ENCODE data around the gene TSPAN6.

TSPAN6 gene

DNA sequence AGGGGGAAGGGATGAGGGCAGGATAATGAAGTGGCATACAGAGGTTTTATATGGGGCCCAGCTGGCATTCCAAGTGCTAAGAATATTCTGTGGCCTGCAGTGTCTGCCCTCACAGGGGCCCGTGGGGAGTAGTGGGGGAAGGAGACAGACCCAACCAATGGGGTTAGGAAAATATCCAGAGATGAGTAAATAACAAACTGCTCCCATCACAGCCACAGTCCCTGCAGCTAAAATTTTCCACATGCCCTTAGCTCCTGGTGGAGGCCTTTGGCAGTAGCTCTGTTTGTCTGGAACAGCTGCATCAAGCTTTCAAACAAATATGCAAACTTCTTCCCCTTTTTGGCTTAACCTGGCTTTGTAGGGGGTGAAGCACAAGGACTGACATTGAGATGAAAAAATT lies 10.5 kb upstream of the TSPAN6 start:
- no peak for DNase-seq (ENCODE audit: low read depth)

DNA sequence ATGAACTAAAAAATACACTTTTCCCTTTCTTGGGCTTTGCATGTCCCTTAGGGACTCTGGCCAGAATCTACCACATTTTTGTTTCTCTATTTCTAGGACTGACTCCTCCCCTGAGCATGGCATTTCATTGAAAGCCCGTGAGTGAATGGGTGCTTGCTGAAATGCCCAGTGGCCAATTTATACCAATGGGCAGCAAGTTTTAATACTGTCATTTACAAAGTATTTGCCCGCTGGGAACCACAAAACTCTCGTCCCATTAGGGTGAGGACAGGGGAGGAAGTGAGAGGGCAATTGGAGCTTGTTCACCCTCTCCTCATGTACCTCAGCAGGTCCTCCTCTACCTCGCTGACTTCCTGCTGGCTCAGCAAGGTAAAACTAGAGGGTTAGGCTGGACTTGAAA lies 8.5 kb upstream of the TSPAN6 start:
- no peak for DNase-seq (ENCODE audit: low read depth)

DNA sequence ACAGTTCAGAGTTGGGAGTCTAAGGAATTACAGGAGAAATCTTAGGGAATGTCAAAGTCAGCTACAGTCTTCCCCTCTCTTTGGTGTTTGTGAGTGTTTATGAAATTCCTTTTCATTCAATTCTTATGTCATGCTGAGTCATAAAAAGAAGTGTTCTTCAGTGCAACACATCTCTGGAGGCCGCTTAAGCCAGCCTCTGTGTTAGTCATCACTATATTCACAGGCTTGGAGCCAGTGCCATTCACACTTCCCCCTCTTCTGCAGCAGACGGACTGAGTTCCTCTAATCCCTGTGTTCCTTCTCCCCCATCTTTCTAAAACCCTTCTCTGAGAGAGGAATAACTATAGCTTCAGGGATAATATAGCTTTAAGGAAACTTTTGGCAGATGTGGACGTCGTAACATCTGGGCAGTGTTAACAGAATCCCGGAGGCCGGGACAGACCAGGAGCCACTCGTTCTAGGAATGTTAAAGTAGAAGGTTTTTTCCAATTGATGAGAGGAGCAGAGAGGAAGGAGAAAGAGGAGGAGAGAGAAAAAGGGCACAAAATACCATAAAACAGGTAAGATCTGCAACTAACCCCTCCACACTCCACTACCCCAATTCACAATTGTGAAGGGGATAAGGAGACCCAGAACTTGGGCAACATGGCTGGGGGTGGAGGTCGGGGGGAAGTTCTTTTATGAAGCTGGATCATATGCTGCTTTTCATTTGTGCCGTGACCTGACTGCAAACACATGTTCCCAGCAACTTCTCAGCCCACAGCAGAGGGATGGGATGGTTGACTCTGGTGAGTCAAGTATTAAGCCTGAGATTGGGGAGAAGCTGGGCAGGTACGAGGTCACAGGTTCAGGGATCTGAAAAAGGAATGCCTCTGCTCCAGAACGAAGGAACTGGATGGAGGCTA lies 7.6 kb upstream of the TSPAN6 start, which contains the start of gene SRPX2:
Gene SRPX2 (plus strand): TSS at position 244 of the 905 bp plus-strand sequence. CDS start 2,124 bp downstream, outside the sequence.
- peak; percentile 87 for DNase-seq (ENCODE audit: low read depth)

DNA sequence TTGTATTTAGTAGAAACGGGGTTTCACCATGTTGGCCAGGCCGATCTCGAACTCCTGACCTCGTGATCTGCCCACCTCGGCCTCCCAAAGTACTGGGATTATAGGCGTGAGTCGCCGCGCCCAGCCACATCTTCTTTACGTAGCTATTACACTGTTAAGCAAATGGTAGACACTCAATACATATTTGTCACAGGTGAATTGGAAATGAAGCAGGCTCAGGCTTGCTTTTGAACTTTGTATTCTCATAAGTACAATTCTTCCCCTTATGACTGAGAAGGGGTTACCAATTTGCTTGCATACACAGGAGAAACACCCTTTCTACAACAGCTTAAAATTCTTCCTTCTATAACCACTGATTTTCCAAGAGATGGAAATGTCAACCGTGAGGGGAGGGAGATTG lies 6.6 kb upstream of the TSPAN6 start:
- no peak for DNase-seq (ENCODE audit: low read depth)

DNA sequence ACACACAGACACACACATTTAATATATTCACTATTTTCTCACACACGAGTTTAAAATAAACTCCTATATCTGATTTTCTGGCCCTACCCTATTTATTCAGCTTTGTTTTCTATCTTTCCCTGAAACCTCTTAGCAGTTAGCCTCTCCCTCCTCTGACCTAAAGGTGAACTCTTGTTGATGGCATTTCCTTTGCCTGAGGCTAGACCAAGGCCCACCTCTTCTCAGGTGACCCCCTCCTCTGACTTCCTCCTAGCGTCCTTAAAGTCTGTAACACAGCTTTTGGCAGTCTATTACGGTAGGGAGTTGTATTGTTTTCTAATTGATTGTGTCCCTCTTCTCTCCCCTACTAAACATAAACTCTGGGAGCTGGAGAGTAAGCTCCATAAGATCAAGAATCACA lies 5.7 kb upstream of the TSPAN6 start:
- DNase-seq (ENCODE audit: low read depth) = no peak

DNA sequence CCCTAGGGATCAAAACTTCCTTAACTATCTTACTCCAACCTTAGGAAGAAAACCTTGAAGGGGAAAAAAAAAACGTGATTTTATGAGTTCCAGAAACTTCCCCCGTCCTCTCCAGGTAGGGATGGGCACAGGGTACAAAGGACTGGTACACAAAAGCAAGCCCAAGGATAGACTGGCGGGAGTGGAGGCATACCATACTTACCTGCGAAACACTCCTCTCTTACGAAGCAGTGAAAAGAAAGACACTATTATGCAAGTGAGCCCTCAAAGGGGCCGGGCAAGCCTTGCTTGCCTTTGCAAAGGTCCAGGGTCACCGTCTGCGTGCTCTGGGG lies 651 bp downstream of the TSPAN6 start:
- no peak for DNase-seq (ENCODE audit: low read depth)

DNA sequence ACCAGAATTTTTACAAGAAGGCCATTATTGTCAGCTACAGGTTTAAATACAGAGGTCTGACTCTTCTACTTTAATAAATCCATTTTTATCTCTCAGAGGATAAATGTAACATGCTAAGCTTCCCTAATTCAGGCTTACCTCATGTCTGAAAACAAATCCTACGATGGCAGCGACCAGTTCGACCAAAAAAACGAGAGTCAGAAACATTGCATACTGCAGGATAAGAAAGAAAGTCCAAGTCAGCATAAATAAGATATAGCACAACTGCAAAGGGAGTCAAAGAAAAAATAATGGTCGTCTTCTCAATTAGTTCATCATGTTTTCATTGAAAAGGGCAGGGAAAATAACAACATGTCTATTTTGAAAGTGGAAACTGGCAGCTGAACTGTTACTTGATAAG lies 1.6 kb downstream of the TSPAN6 start:
- no peak for DNase-seq (ENCODE audit: low read depth)

DNA sequence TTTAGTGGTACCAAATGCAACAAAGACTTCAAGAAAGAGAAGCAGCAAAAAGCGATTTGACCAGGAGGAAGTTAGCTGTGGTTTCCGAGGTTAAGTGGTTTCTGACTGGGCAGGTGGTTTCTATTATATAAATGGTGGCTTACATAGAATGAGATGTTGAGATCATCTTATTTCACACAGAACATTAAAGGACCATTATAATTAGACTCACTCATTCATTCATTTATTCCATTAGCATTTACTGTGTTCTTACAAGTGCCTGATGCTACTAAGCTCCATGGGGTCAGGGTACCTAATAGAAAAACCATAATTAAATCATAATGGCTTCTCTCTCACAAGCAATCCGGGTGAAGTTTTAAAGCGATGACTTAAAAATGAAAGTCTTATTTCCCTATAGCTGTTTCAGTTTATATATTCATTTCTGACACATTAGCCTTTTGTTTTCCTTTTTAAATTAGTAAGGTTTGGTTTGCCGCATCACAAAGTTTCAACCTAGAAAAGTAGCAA lies 10.6 kb downstream of the TSPAN6 start:
- no peak for DNase-seq (ENCODE audit: low read depth)

DNA sequence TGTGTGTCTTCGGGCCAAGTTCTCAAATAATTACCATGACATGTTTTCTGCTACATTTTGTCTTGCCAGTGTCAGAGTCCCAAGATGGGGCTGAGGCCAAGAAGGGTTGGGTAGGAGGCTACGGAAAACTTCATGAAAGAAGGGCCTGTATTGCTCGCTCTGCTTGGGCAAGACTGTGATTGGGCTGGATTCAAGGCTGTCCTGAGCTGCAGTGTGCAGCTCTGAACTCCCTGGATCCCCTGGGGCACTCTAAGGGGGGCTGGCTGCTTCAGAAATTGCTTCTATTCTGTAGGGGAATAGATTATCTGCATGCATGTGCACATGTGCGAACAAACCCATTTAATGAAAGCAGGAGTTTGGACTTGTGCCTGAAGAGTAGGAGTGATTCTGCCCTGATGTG lies 13.6 kb downstream of the TSPAN6 start:
- DNase-seq (ENCODE audit: low read depth) = no peak

DNA sequence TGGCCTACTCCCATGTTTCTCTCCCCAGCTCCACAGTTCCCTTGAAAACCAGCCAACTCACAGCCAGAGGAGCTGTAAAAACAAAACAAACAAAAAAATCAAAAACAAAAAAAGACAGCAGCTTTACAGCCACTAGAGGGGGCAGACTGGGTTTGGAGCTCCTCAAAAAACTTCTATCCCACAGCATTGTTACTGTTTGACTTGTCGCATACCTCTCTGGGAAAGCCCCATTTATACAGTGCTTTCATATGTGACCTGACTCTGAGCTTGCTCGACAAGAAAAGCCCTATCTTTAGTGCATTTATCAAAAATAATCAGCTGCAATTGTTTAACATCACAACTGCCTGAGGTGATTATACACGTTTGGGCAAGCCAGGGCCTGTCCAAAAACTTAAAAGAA lies 21.6 kb downstream of the TSPAN6 start:
- DNase-seq (ENCODE audit: low read depth) = peak; percentile 50

DNA sequence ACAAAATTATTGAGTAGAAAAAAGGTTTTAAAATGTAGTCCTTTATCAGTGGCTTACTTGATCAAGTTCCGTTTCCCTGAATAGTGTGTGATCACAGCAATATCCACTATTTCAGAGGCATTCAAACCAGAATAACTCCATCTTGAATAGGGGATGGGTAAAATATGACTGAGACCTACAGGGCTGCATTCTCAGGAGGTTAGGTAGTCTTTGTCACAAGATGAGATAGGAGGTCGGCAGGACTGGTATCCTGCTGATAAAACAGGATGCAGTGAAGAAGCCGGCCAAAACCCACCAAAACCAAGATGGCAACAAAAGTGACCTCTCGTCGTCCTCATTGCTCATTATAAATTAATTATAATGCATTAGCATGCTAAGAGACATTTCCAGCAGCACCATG lies 24.7 kb downstream of the TSPAN6 start:
- DNase-seq (ENCODE audit: low read depth) = no peak

DNA sequence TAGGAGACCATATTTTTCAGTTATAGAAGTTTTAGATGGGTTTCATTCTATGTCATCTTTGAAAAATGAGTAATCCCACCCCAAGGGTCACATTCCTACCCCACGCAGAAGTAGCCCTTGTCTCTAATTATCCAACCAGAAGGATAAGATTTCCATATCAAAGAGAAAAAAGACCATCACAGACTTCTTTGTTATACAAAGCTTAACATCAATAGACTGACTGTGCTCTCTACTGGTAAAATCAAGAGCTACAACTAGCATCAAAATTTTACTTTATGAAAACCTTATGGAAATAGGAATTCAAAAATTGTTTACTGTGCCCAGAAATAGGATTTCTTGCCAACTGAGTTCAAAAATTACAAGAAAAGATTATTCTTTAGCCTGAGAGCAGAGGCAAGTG lies 27.0 kb downstream of the TSPAN6 start:
- no peak for DNase-seq (ENCODE audit: low read depth)

DNA sequence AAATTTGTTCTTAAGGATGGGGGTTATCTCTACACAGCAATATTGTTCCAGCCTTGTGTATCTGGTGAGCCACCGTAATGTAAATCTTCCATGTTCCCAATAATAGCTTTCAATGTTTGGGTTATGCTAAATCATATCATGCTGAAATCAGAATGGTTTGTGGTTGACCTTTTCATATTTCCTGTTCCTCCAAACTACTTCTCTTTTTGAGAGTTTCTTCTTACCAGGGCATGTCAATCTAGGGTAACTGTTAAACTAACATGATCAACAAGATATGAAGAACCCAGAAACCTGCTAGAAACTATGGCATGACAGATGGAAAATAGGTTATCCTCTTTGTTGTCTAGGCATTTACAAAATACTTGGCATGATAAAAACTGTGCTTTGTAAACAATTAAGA lies 29.9 kb downstream of the TSPAN6 start:
- no peak for DNase-seq (ENCODE audit: low read depth)

DNA sequence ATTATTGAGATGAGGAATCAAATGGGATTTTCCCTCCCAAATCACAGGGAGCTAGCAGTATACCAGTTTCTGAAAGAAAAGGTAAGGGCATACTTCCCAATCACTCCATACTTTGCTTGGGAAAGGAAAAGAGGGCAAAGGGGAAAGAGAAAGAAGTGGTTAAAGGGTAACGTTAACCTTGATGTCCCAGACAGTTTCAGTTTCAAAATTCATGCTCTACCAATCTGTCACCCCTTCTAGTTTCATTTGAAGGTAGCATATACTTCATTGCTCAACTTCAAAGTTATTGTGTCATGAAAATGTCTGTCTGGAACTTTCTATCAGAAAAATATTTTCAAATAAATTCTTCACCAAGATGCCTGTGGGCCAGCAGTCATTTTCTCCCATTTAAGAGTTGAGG lies 35.8 kb downstream of the TSPAN6 start:
- DNase-seq (ENCODE audit: low read depth) = no peak

DNA sequence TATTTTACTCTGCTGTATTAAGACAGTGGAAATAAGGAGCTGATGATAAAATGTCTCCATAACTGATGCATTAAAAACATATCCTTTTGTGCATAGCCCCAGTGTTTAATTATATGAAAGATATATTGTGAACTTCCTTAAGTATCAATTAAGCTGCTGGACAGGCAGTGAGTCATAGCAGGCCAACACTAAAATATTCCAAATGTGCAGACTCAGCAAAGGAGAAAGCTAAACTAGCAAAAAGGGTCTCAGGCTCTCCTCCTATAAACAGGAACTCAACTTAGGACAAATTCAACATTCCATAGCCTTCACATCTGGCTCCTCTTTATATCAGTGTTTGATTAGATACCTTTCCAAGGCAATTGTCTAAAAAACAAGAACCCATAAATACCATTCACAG lies 36.3 kb downstream of the TSPAN6 start:
- no peak for DNase-seq (ENCODE audit: low read depth)

DNA sequence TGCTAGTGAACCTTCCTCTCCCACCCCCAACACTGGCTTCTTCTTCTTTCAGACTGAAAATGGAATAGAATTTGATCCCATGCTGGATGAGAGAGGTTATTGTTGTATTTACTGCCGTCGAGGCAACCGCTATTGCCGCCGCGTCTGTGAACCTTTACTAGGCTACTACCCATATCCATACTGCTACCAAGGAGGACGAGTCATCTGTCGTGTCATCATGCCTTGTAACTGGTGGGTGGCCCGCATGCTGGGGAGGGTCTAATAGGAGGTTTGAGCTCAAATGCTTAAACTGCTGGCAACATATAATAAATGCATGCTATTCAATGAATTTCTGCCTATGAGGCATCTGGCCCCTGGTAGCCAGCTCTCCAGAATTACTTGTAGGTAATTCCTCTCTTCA lies 37.1 kb downstream of the TSPAN6 start:
- DNase-seq (ENCODE audit: low read depth) = no peak

DNA sequence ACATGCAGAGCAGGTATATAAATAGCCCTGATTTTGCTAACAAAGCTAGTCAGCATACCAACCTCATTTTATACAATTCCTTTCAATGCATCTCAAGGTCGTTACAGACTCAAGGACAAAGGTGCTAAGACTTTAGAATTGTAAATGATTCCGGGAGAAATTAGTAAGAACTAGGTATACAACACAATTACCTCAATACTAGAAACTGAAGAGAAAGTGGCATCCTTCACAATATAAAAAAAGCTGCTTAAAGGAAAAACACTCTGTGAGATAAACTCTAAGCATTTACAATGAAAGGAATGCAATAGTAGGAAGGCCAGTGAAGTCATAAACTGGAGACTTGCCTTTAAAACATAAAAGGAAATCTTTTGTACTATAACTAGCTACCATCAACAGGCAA lies 40.0 kb downstream of the TSPAN6 start:
- no peak for DNase-seq (ENCODE audit: low read depth)

DNA sequence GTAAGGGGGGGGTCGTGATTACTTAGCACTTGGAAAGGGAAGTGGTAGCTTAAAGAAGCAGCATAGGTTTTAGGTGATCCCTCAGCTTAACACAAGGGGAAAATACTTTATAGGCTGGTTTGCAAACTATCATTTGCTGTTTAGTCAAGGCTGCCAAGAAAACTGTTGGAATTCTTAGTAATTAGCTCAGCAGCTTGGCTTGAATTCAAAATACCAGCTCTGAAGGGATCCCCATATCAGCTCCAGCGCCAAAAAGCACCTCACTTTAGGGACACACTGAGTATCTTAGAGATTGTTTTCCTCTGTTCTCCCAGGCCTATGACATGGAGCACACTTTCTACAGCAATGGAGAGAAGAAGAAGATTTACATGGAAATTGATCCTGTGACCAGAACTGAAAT lies 43.0 kb downstream of the TSPAN6 start:
- DNase-seq (ENCODE audit: low read depth) = no peak

DNA sequence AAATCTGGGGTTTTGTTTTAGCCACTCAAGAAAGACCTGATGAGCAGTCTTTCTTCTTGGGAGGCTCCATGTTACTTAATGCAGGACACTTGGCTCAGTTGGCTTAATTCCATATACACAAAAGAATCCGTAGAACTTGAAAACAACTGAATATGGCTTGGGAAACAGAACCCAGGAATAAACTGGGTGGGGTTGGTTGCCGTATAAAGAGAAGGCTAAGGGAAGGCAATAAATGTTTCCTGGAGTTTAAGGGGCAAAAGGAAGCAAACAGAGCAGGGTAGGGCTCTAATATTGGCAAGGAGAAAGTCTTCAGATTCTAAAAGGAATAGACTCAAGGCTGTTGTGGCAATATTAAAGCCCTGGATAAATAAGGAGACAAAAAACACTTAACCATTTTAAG lies 43.5 kb downstream of the TSPAN6 start:
- no peak for DNase-seq (ENCODE audit: low read depth)

DNA sequence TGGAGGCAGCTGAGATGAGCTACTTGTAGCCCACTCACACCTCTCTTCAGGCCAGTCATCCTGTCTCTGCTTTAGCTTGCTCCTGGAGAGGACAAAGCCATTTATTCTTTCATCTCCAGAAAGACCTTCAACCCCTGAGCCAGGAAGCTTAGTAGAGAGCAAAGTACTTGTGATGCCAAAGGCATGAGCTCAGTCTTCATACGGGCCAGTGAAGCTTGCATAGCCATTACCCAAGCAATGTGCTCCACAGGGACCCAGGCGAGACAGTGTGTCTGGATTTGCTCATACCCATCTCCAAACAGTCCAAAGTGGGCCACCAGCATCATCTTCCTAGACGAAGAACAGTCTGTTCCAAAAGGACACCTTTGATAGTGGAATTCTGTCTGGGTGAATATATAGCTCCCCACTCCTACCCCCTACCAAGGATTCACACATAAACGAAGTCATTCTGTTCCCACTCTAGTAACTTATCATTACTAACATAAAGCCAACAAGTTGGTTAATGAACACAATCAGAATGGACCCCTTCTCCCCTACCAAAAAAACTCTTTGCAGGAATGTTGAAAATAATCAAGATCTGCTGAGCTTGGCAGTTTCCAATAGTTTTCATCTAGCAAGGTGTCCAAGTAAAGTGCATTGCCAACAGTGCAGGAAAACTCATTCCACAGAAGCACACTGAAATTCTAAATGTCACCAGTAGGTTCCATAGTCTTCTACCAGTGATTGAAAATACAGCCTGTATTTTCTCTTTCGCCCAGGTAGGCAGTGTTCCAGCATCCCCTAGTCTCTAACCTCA lies 45.2 kb downstream of the TSPAN6 start:
- DNase-seq (ENCODE audit: low read depth) = no peak

DNA sequence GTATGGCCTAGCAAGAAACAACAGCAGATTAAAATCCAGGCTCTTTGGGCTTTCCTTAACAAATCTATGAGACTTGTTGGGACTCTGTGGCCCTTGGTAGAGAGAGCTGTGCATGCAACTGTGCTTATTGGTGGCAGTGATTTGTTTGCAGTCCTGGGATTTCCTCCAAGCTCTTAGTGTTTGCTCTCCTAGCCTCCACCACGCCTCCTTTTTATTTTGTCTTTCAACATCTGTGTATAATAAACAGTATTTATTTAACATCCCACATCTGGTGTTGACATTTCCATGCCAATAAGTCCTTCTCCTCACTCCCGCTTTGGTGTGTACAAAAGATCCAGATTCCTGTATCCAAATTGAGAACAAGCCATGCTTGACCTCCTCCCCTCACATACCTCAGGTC lies 48.7 kb downstream of the TSPAN6 start:
- DNase-seq (ENCODE audit: low read depth) = peak; percentile 16

DNA sequence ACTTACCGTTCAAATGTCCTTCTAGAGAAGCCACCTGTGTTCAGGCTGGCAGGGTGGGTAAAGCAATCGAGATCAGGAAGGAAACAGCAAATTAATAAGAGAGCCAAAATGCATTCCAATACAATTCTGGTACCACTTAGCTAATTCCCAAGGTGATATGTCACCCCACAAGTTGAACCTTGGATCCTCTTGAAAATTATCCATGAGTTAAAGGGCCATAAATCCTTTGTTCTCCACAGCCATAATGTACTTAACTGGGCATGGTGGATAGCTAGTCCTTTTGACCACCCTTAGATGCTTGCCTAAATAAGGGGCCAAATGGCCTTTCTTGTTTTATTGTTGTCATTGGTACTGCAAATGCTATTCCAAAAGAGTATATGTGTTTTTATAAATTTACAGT lies 49.9 kb downstream of the TSPAN6 start:
- no peak for DNase-seq (ENCODE audit: low read depth)

DNA sequence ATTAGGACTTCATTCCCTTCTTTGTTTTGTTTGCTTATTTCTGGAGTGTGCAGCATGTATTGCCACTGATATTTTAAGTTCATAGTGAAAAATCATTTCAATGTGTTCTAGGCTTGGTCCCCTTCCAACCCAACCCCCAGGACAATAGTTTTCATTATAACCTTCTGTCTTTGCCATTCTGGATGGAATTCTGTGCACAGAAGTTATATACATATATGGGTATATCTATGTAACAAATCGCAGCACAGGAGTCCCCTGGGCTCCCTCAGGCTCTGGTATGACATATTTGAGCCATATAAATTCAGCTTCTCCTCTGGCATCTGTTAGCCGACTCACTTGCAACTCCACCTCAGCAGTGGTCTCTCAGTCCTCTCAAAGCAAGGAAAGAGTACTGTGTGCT lies 52.0 kb downstream of the TSPAN6 start, which contains the start of gene TNMD:
Gene TNMD (plus strand): TSS at position 326 of the 400 bp plus-strand sequence. CDS start 83 bp downstream, outside the sequence.
- no peak for DNase-seq (ENCODE audit: low read depth)

Data from fibroblast of the conjunctiva (primary cell).